ENCODE measurements around the gene CNGA1.
"Not testable (repeated sequence)": the region's sequence is repeated elsewhere in the genome, so short reads cannot be mapped to it uniquely, and the experiment has no call there.

CNGA1 gene

DNA sequence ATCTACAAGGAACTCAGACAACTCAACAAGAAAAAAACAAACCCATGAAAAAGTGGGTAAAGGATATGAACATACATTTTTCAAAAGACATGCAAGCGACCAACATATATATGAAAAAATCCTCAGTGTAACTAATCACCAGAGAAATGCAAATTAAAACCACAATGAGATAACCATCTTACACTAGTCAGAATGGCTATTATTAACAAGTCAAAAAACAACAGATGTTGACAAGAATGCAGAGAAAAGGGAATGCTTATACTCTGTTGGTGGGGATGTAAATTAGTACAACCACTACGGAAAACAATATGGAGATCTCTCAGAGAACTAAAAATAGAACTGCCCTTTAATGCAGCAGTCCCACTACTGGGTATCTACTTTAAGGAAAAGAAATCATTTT, 12.2 kb upstream of the CNGA1 start:
- no peak for DNase-seq

DNA sequence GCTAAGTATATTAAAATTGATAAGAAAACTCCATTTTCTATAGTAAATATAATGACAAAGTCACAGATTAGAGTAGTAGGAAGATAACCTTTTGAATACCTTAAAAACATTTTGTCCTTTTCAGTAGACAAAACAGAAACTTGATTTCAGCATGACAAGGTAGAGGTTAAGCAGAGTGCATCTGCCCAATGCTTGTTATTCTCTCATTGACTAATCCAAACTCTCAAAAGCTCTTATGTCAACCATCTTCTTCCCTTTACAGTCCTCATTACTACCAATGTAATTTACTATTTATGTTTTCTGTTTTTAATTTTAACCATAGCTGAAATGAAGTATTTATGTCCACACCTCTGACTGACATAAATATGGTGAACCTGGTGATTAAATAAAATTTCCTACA, 11.2 kb upstream of the CNGA1 start:
- no peak for DNase-seq

- DNase-seq, result no peak
Measured at GRCh38 chr4:48025005-48025404, 8.5 kb upstream of the CNGA1 start.

- DNase-seq, result no peak
Measured at GRCh38 chr4:48024522-48024921, 8.0 kb upstream of the CNGA1 start.

DNA sequence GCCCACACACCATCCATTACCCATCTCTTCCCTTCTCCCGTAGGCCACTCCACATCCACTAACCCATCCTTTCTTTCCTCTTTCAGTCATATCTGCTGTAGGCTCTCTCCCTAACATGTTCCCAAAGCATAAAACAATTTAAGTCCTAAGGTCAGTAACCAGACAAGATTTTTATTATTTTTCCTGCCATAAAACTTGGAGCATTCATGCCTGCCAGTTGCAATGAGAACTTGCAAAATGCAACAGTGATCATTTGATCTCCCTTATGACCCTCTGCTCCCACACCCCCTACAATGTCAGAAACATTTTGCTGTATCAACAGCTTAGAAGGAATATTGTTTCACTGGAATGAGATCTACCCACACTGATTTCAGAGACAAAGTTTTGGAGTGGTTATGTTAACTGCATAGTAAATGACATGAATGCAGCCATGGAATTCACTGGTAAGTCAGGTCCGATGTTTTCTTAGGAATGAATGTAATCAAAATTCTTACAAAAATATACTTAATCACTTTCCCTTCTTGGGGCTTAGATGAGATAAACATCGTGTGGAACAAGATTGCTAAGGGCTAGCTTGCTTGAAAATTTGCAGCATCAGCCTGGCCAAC, 5.8 kb upstream of the CNGA1 start:
- DNase-seq, result no peak

- DNase-seq, result no peak
Measured at GRCh38 chr4:48021100-48021499, 4.6 kb upstream of the CNGA1 start.

GRCh38 chr4:48018112-48018511, 1.6 kb upstream of the CNGA1 start:
- no peak for DNase-seq

GRCh38 chr4:48017108-48017571, 659 bp upstream of the CNGA1 start:
- no peak for DNase-seq

DNA sequence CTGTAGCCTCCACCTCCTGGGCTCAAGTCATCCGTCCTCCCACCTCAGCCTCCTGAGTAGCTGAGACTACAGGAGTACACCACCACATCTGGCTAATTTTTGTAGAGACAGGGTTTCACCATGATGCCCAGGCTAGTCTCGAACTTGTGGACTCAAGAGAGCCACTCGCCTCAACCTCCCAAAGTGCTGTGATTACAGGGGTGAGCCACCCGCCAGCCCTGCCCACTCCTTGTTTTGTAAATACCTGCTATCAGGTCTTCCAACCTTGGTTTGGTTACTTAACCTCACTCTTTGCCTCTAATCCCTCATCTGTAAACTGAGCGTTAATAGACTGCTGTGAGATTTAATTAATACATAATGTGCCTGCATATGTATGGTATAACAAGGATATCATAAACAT, 803 bp downstream of the CNGA1 start:
- DNase-seq, result no peak

GRCh38 chr4:48015216-48015615, 1.3 kb downstream of the CNGA1 start:
- no peak for DNase-seq

DNA sequence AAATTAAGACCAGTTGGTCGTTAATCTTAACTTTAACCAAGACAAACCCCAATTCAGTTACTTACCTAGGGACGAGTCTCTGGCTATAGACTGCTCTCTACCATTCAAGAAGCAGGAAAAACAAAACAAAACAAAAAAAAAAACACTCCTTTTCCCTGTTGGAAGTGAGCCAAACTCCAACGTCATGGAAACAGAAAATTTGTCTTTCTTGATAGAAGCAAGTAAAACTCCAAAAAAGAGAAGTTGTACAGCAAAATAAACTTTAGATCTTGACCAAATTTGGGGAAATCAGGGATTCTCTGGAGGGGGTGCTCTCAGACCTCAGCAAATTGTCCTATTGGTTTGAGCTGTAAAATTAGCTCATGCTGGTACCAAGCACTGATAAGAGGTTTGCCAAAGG, 3.7 kb downstream of the CNGA1 start:
- DNase-seq, result no peak

- DNase-seq, result no peak
Measured at GRCh38 chr4:48011722-48012121, 4.8 kb downstream of the CNGA1 start.

DNA sequence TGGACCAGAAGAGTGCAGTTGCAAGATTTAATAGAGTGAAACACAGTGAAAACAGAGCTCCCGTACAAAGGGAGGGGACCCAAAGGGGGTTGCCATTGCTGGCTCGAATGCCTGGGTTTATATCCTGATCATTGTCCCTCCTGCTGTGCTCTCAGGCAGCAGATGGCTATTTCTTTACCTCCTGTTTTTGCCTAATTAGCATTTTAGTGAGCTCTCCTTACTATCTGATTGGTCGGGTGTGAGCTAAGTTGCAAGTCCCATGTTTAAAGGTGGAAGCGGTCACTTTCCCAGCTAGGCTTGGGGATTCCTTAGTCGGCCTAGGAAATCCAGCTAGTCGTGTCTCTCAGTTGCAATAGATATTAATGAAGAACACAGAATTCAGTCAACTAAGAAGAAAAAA, 5.6 kb downstream of the CNGA1 start:
- not testable (repeated sequence) for DNase-seq

- no peak for DNase-seq
Measured at GRCh38 chr4:48008021-48008596, 8.4 kb downstream of the CNGA1 start.

- no peak for DNase-seq
Measured at GRCh38 chr4:48005781-48006180, 10.7 kb downstream of the CNGA1 start.

DNA sequence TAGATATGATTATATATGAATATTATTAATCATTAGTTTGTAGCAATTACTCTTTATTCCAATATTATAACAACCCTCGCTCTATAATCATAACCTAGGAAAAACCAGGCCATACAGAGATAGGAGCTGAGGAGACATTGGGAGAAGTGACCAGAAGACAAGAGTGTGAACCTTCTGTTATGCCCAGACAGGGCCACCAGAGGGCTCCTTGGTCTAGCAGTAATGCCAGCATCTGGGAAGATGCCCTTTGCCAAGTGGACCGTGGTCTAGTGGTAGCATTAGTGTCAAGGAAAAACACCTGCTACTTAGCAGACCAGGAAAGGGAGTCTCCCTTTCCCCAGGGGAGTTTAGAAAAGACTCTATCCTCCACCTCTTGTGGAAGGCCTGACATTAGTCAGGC, 12.9 kb downstream of the CNGA1 start:
- DNase-seq, result peak in 1 of 4 experiments; percentile 15

DNA sequence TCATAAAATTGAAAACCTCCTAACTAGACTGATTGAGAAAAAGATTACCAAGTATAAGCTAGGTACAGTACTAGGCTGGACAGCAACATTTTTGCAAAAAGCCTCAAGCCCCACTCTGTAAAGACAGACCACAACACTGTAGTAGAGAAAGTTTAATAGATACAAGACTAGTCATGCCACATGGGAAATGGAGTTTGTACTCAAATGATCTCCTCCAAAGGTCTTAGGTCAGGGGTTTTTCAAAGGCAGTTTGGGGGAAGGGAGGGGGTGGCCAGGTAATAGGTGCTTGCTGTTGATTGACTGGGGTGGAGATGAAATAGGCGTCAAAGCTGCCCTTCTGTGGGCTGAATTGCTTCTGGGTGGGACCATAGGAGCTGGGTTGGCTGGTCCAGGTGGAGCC, 14.2 kb downstream of the CNGA1 start:
- no peak for DNase-seq

GRCh38 chr4:47996021-47996420, 20.5 kb downstream of the CNGA1 start:
- DNase-seq, result no peak

DNA sequence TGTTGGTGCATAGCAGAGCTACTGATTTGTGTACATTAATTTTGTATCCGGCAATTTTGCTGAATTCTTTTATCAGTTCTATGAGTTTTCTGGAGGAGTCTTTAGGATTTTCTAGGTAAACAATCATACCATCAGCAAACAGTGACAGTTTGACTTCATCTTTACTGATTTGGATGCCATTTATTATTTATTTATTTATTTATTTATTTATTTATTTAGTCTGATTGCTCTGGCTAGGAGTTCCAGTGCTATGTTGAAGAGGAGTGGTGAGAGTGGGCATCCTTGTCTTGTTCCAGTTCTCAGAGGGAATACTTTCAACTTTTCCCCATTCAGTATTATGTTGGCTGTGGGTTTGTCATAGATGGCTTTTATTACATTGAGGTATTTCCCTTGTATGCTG, 24.0 kb downstream of the CNGA1 start:
- not testable (repeated sequence) for DNase-seq

GRCh38 chr4:47990145-47990544, 26.3 kb downstream of the CNGA1 start:
- no peak for DNase-seq

GRCh38 chr4:47974566-47974965, 41.9 kb downstream of the CNGA1 start:
- no peak for DNase-seq

- DNase-seq, result no peak
Measured at GRCh38 chr4:47972721-47973120, 43.8 kb downstream of the CNGA1 start.

DNA sequence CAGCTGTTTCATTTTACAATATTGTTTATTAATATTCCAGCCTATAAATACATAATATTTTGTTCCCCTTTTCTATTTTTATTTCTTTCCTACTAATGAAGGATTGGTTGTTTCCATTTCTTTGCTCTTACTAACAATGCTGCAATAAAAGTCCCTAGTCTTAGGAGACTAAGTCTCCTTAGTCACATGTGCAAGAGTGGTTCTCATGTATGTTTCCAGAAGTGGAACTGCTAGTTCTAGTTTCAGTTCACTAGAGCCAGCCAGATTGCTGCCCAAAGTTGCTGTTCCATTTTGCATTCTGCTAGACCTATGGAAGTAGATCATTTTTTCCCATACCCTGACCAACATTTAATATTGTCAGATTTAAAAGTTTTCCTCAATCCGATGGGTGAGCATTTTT, 44.3 kb downstream of the CNGA1 start:
- no peak for DNase-seq

- no peak for DNase-seq
Measured at GRCh38 chr4:47968847-47969246, 47.6 kb downstream of the CNGA1 start.

GRCh38 chr4:47954677-47955076, 61.8 kb downstream of the CNGA1 start:
- no peak for DNase-seq
